Measurements from ENCODE around the gene TRIM44.

DNA sequence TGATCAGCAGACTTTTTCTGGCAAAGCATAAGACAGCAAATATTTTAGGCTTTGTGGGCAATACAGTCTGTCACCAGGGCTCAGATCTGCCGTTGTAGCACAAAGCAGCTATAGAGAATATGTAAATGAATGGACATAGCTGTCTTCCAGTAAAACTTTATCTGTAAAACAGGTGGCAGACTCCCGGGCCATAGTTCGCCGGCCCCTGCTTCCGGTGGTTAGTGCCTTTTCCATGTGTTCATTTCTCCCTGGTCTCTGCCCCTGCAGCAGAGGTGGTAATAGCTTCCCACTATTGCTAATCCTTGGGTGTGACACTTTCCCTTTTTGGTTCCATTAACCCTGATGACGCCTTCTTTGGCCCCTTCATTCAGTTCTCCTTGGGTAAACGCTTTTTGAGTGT is 187.6 kb downstream of the TRIM44 start:
- TF ChIP-seq, protein P1, sequence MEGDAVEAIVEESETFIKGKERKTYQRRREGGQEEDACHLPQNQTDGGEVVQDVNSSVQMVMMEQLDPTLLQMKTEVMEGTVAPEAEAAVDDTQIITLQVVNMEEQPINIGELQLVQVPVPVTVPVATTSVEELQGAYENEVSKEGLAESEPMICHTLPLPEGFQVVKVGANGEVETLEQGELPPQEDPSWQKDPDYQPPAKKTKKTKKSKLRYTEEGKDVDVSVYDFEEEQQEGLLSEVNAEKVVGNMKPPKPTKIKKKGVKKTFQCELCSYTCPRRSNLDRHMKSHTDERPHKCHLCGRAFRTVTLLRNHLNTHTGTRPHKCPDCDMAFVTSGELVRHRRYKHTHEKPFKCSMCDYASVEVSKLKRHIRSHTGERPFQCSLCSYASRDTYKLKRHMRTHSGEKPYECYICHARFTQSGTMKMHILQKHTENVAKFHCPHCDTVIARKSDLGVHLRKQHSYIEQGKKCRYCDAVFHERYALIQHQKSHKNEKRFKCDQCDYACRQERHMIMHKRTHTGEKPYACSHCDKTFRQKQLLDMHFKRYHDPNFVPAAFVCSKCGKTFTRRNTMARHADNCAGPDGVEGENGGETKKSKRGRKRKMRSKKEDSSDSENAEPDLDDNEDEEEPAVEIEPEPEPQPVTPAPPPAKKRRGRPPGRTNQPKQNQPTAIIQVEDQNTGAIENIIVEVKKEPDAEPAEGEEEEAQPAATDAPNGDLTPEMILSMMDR (IDR thresholded peaks at IDR 0.05; ENCODE audit: insufficient read depth, low read length, poor library complexity, severe bottlenecking), result no peak
- TF ChIP-seq EZH2phosphoT487 (conservative IDR thresholded peaks at IDR 0.05; ENCODE audit: low read length), result no peak

Data from SU-DHL-6 (cell line).